Thoracic aorta (tissue), 2 donors: ENCODE results near the gene KDELR1. TPM values are rescaled to one million over a fixed set of nuclear protein-coding genes. Genes with fewer than 3 reads are reported as not detected.

ENCODE experiments used
- ATAC-seq: fragments of 150-250 bp; one replicate; pipeline ENCODE4 v1.8.0; 2017; ENCODE audit warnings: low read depth; ENCODE audit not compliant: insufficient number of reproducible peaks, low FRiP score
- DNase-seq: peaks from one replicate; pipeline ENCODE4 v3.0.0-alpha.2; 2020; ENCODE audit warnings: low spot score
- H3K27ac ChIP-seq, 2 donors: fragments of 200-600 bp; sonication (generic); 1 replicate in 1 of 2; 2 replicates in 1 of 2; pipeline ENCODE4 v1.5.1; 2016; ENCODE audit warnings: mild to moderate bottlenecking in 2 of 2, moderate library complexity in 2 of 2
- H3K27me3 ChIP-seq: fragments of 200-600 bp; sonication (generic); replicated peaks from 2 replicates; pipeline ENCODE4 v1.6.0; 2016; ENCODE audit warnings: mild to moderate bottlenecking; ENCODE audit not compliant: insufficient read depth
- H3K36me3 ChIP-seq: fragments of 200-600 bp; sonication (generic); one replicate; pipeline ENCODE4 v1.5.1; 2016
- H3K4me1 ChIP-seq, 2 donors: fragments of 200-600 bp; sonication (generic); 1 replicate in 1 of 2; 2 replicates in 1 of 2; pipeline versions ENCODE4 v1.5.1 to v1.6.0; 2016; ENCODE audit warnings: low read depth in 2 of 2, mild to moderate bottlenecking in 1 of 2; ENCODE audit not compliant: control insufficient read depth in 1 of 2
- H3K4me3 ChIP-seq: fragments of 200-600 bp; sonication (generic); 2 replicates; pipeline ENCODE4 v1.5.1; 2016; ENCODE audit warnings: mild to moderate bottlenecking
- H3K9me3 ChIP-seq: fragments of 200-600 bp; sonication (generic); 2 replicates; pipeline ENCODE4 v1.5.1; 2016
- CTCF ChIP-seq: fragments of 200-600 bp; sonication (generic); IDR thresholded peaks from one replicate; pipeline ENCODE4 v1.5.1; 2019; ENCODE audit warnings: antibody characterized with exemption
- total RNA-seq, 2 donors: library from RNA; depleted of rRNA; stranded (reverse); fragments of >200 nt; gene quantifications; one replicate each; pipeline versions ENCODE4 v1.1.0 to v1.2.3, GENCODE V29; 2016

Gene KDELR1
- total RNA-seq, 2 donors from 2014 or later, result 65.6 to 79.9 TPM

- no peaks in the 10 kb centered on the region for H3K27me3 ChIP-seq
- no peak overlapping the region for H3K4me3 ChIP-seq
- H3K4me1 ChIP-seq, result no peaks in the 10 kb centered on the region
- no peaks in the 10 kb centered on the region for H3K36me3 ChIP-seq
- DNase-seq (no peak), ATAC-seq (no peak)
- no peak overlapping the region for H3K27ac ChIP-seq
- TF ChIP-seq CTCF, result no peak
- no peaks in the 10 kb centered on the region for H3K9me3 ChIP-seq
Observed at GRCh38 chr19:48346191-48346590, 45.2 kb downstream of the KDELR1 start.

GRCh38 chr19:48344892-48345291 lies 46.5 kb downstream of the KDELR1 start:
- no peaks in the 10 kb centered on the region for H3K36me3 ChIP-seq
- no peak for TF ChIP-seq CTCF
- H3K27ac ChIP-seq, result no peak overlapping the region
- H3K9me3 ChIP-seq, result no peaks in the 10 kb centered on the region
- no peaks in the 10 kb centered on the region for H3K4me1 ChIP-seq
- DNase-seq (no peak), ATAC-seq (no peak)
- H3K4me3 ChIP-seq, result no peak overlapping the region
- H3K27me3 ChIP-seq, result no peaks in the 10 kb centered on the region

GRCh38 chr19:48342841-48343540 lies 48.4 kb downstream of the KDELR1 start:
- no peaks in the 10 kb centered on the region for H3K4me1 ChIP-seq
- H3K27me3 ChIP-seq, result no peaks in the 10 kb centered on the region
- H3K9me3 ChIP-seq, result no peaks in the 10 kb centered on the region
- no peak for DNase-seq
- no peak overlapping the region for H3K27ac ChIP-seq
- no peak for ATAC-seq
- H3K4me3 ChIP-seq, result no peak overlapping the region
- no peaks in the 10 kb centered on the region for H3K36me3 ChIP-seq
- TF ChIP-seq CTCF, result no peak

- no peak for DNase-seq
- H3K4me1 ChIP-seq, result no peaks in the 10 kb centered on the region
- no peaks in the 10 kb centered on the region for H3K36me3 ChIP-seq
- no peak overlapping the region for H3K27ac ChIP-seq
- no peak for TF ChIP-seq CTCF
- H3K27me3 ChIP-seq, result no peaks in the 10 kb centered on the region
- H3K4me3 ChIP-seq, result no peak overlapping the region
- no peaks in the 10 kb centered on the region for H3K9me3 ChIP-seq
- no peak for ATAC-seq
Observed at GRCh38 chr19:48342414-48342738, 49.0 kb downstream of the KDELR1 start.

- Histone ChIP-seq H3K36me3 (no peaks in the 10 kb centered on the region), H3K4me3 (no peak overlapping the region), H3K27me3 (no peaks in the 10 kb centered on the region), H3K9me3 (no peaks in the 10 kb centered on the region), H3K4me1 (no peaks in the 10 kb centered on the region), H3K27ac (no peak overlapping the region)
- no peak for TF ChIP-seq CTCF
- DNase-seq (no peak), ATAC-seq (no peak)
Observed at GRCh38 chr19:48341515-48342413, 49.6 kb downstream of the KDELR1 start.
